Jurkat, Clone E6-1 (cell line): Measurements from ENCODE around the gene NFASC.

Source experiments
- DNase-seq: peaks from one replicate; pipeline ENCODE4 v3.0.0-alpha.2; 2011; ENCODE audit warnings: low read depth, low spot score
- H3K4me3 ChIP-seq: 2 replicates; pipeline ENCODE4 v1.5.1; 2011; ENCODE audit warnings: mild to moderate bottlenecking, low read length, control low read depth, moderate library complexity

NFASC gene

DNA sequence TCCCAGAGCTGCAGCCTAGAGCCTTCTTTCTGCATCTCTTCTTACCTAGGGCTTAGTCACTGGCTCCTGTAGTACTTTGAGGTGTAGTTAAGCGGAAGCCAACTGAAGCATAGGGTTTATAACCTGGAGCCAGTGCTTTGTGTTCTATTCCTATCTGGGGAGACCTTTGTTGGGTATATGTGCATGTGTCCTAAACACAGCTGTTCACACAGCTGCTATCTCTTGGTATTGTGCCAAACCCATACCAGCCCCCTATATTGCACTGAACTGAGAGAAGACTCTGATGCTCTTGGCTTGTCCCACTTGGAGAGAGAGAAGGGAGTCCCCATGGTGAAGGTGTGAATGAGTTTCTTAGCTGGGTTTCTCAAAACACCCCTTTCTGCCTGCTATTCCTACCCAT is 17.2 kb upstream of the NFASC start:
- no peak for DNase-seq
- no peak overlapping the region for H3K4me3 ChIP-seq

DNA sequence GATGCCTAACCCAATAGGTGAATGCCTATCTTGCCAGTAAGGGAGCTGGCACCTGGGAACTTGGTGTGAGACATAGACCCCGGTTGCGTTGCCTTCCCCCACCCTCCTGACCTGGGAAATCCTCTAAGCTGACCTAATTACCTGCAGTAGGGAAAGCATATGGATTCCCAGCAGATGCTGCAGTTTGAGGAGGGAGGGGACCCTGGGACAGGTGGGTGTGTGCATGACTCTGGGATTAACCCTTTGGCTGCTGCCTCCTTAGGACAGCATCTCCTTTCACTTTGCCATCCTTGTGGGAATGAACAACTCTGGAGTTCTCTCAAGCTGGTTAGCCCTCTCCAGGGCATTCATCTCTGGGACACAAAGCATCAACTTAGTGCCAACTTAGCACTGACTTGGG is 16.4 kb upstream of the NFASC start:
- H3K4me3 ChIP-seq = no peak overlapping the region
- DNase-seq = no peak

DNA sequence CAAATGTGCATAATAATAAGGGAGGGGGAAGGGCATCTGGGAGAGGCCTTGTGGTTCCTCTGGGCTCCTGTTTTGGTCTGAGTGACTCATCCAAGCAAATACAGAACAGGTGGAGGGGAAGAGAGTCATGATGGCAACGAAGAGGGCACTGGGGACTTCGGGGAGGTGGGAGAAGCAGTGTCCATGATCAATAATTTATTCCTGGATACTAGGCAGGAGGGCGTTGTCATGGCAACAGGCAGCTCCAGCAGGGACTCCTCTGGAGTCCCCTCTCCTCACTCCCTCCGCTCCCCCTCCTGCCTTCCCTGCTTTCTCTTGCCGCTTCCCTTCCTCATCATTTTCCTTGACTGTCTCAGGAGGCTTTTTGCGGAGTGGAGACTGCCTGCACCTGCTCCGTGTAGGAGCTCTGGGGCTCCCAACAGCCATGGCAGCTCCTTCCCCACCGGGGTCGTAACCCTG is 12.3 kb upstream of the NFASC start:
- no peak for DNase-seq
- H3K4me3 ChIP-seq = no peak overlapping the region

DNA sequence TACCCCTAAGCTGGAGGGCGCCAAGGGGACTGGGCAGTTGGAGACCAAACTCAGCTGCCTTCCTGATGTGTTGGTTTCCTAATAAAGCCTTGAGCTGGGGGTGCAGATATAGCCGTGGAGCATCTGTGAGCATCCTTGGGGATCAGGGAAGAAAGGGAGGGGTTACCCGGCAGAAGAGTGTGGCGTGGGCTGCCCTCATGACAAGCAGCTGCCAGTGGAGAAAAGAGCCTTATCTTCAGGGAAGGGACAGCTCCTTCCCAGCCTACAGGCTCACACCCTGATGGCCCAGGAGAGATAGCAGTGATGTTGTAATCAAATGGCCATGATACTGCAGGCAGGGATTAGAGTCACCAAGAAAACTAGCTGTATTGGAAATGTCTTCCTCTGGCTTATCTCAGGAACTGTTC is 10.8 kb upstream of the NFASC start:
- no peak overlapping the region for H3K4me3 ChIP-seq
- no peak for DNase-seq

- DNase-seq = no peak
- H3K4me3 ChIP-seq = no peak overlapping the region
Measured at GRCh38 chr1:204863024-204863423, 7.6 kb upstream of the NFASC start.

DNA sequence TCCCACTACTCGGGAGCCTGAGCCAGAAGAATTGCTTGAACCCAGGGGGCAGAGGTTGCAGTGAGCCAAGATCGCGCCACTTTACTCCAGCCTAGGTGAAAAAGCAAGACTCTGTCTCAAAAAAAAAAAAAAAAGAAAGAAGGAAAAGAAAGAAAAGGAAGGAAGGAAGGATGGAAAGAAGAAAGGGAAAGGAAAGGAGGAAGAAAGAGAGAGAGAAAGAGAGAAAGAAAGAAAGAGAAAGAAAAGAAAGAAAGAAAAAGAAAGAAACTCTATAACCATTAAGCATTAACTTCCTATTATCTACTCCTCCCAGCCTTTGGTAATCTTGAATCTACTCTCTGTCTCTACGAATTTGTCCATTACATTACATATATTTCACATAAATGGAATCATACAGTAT is 6.9 kb upstream of the NFASC start:
- DNase-seq = no peak
- no peak overlapping the region for H3K4me3 ChIP-seq

- no peak overlapping the region for H3K4me3 ChIP-seq
- DNase-seq = no peak
Measured at GRCh38 chr1:204866051-204866596, 4.5 kb upstream of the NFASC start.

DNA sequence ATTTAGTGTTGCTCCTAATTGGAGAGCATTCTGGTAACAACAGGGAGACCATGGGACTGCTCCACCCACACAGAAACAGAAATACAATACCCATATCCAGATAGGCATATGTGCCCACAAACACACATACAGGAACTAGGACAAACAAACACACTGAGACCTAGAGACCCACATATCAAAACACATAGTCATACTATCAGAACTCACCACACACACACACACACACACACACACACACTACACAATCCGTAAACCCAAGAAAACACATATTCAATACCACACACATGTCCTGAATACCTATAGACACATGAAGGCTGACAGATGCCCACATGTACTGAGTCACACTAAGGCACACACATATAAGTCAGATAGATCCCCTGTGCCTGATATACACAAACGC is 3.5 kb upstream of the NFASC start:
- DNase-seq = no peak
- H3K4me3 ChIP-seq = no peak overlapping the region

- H3K4me3 ChIP-seq = no peak overlapping the region
- DNase-seq = no peak
Measured at GRCh38 chr1:204867666-204868339, 2.9 kb upstream of the NFASC start.

DNA sequence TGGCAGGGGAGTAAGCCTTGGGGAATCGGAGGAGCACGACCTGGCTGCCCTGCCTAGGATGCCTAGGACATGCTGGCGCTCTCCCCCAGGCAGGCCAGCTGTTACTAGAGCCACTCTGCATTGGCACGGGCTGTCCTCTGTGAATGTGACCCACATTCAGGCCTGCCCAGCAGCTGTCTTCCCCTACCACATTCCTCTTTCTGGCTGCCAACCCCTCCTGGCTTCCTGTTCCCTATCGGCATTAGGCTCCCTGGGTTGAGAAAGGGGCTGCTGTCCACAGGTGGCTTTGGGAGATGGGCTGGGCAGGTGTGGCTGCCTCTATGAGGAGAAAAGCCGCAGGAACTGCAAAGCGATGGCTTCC is 2.3 kb upstream of the NFASC start:
- DNase-seq = no peak
- H3K4me3 ChIP-seq = no peak overlapping the region

DNA sequence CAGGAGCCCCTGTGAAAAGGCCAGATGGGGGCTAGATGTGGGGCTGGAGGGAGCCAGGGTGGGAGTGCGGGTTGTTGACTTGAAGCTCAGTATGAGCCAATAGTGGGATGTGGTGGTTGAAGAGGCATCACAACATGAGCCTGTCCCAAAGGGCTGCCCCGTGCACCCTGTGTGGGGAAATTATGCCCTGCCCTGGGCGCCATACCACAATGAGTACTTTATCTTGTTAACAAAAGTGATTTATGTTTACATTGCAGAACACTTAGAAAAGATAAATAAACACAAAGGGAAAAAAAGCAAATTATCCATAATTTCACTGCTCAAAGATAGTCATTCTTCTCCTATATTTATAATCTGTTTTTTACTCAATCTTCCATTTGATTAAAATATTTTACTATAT is 1.6 kb upstream of the NFASC start:
- no peak overlapping the region for H3K4me3 ChIP-seq
- DNase-seq = no peak

DNA sequence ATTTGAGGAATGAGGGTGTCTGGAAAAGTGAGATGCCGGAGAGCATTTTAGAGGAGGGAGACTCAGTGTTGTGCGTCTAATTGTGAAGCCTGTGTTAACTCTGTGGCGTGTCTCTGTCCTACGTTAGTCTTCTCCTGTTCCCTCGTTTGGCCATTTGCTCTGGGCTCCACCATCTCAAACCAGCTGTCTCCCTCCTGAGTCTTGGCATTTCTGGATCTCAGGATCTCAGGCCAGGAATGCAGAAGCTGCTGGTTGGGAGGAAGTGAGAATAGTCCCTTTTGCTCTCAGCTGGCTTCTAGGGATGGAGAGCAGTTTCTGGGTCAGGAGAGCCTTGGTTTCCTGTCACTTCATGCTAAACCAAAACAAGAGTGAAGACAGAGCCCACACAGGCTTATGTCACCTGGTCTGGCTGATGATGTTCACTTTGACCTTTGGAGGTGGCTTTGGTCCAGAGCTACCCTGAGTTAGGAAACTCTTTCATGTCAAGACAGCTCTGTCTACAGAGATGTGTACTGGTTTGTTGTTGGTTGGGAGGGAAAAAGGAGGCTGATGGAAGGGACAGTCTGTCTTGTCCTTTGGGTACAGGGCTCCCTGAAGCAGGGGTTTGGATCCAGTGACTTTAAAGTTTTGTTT is 859 bp downstream of the NFASC start:
- no peak for DNase-seq
- H3K4me3 ChIP-seq = no peak overlapping the region

GRCh38 chr1:204872262-204872881 is 1.7 kb downstream of the NFASC start:
- no peak overlapping the region for H3K4me3 ChIP-seq
- DNase-seq = no peak

- H3K4me3 ChIP-seq = no peak overlapping the region
- DNase-seq = no peak
Measured at GRCh38 chr1:204873176-204873575, 2.5 kb downstream of the NFASC start.

DNA sequence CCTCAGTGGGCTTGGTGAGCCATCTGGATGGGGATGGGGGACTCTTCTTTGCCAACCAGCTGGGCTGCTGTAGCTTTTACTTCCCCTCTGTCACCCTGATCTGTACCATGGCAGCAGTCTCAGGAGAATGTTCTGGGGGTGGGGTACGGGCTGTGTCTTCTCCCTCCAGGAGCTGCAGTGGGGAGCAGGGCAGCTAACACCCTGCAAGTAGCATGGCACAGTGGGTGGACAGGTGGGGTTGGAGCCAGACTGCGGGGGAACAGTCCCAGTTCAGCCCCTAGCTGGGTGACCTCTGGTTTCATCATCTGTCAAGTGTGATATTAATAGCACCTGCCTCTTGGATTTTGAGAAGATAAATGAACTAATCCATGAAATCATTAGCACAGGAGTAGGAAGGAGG is 3.1 kb downstream of the NFASC start:
- H3K4me3 ChIP-seq = no peak overlapping the region
- DNase-seq = no peak

DNA sequence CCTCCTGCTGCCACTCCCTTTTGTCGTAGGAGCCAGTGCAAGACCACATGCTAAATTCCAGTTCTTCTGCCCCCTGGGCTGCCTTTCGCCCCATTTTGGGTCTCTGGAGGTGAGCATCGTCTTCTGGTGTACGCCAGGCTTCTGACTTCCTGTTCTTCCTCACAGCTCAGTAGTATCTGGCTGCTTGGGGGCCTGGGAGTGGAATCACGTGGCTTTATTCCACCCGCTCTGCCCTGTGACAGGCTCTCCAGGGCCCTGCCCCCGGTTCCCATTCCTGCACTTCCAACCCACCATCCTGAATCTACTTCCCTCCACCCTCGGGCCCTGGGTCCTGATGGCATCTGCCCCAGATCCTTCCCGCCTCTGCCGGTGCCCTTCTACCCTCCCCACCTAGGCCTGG is 3.6 kb downstream of the NFASC start:
- no peak for DNase-seq
- no peak overlapping the region for H3K4me3 ChIP-seq

- no peak overlapping the region for H3K4me3 ChIP-seq
- no peak for DNase-seq
Measured at GRCh38 chr1:204875255-204875654, 4.6 kb downstream of the NFASC start.

DNA sequence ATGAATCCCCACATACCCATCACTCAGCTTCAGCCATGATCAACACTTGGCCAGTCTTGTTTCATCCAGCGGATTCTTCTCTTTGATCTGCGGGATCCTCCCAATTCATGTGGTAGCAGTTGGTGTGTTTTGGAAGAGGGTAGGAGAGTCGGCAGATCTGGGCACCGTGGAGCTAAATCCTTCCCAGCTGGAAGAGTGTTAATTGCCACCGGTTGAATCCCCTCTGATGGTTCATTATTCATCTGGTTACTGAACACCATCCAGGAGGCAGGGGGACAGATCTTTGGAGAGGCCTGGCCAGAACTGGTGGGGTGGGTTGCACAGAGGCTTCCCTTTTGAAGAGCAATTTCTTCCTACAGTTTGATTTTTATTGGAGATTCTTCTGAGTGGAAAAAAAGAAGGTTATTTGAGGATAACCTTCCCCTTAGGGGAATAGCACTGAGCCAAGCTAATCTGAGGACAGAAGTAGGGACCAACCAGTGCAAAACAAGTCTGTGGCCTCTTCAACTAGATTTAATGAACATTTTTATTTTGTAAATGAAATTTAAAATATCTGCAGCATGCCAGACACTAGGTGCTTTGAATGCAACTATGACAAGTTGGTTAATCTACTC is 8.1 kb downstream of the NFASC start:
- H3K4me3 ChIP-seq = no peak overlapping the region
- DNase-seq = no peak

GRCh38 chr1:204879351-204879750 is 8.7 kb downstream of the NFASC start:
- no peak for DNase-seq
- no peak overlapping the region for H3K4me3 ChIP-seq

GRCh38 chr1:204880906-204881305 is 10.2 kb downstream of the NFASC start:
- H3K4me3 ChIP-seq = no peak overlapping the region
- DNase-seq = no peak
